ENCODE results near the gene EVA1B.

GRCh38 chr1:36305915-36306209, 17.6 kb downstream of the EVA1B start:
- TF ChIP-seq TEAD1 (CRISPR knock-in tag; IDR thresholded peaks at IDR 0.05): no peak
- TF ChIP-seq, protein P1, sequence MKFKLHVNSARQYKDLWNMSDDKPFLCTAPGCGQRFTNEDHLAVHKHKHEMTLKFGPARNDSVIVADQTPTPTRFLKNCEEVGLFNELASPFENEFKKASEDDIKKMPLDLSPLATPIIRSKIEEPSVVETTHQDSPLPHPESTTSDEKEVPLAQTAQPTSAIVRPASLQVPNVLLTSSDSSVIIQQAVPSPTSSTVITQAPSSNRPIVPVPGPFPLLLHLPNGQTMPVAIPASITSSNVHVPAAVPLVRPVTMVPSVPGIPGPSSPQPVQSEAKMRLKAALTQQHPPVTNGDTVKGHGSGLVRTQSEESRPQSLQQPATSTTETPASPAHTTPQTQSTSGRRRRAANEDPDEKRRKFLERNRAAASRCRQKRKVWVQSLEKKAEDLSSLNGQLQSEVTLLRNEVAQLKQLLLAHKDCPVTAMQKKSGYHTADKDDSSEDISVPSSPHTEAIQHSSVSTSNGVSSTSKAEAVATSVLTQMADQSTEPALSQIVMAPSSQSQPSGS (CRISPR knock-in tag; IDR thresholded peaks at IDR 0.05; ENCODE audit: borderline replicate concordance, low read depth): no peak
- TF ChIP-seq CTCF (IDR thresholded peaks at IDR 0.05): no peak
- TF ChIP-seq, protein P2, sequence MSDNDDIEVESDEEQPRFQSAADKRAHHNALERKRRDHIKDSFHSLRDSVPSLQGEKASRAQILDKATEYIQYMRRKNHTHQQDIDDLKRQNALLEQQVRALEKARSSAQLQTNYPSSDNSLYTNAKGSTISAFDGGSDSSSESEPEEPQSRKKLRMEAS (CRISPR knock-in tag; IDR thresholded peaks at IDR 0.05): no peak
- TF ChIP-seq, protein P3, sequence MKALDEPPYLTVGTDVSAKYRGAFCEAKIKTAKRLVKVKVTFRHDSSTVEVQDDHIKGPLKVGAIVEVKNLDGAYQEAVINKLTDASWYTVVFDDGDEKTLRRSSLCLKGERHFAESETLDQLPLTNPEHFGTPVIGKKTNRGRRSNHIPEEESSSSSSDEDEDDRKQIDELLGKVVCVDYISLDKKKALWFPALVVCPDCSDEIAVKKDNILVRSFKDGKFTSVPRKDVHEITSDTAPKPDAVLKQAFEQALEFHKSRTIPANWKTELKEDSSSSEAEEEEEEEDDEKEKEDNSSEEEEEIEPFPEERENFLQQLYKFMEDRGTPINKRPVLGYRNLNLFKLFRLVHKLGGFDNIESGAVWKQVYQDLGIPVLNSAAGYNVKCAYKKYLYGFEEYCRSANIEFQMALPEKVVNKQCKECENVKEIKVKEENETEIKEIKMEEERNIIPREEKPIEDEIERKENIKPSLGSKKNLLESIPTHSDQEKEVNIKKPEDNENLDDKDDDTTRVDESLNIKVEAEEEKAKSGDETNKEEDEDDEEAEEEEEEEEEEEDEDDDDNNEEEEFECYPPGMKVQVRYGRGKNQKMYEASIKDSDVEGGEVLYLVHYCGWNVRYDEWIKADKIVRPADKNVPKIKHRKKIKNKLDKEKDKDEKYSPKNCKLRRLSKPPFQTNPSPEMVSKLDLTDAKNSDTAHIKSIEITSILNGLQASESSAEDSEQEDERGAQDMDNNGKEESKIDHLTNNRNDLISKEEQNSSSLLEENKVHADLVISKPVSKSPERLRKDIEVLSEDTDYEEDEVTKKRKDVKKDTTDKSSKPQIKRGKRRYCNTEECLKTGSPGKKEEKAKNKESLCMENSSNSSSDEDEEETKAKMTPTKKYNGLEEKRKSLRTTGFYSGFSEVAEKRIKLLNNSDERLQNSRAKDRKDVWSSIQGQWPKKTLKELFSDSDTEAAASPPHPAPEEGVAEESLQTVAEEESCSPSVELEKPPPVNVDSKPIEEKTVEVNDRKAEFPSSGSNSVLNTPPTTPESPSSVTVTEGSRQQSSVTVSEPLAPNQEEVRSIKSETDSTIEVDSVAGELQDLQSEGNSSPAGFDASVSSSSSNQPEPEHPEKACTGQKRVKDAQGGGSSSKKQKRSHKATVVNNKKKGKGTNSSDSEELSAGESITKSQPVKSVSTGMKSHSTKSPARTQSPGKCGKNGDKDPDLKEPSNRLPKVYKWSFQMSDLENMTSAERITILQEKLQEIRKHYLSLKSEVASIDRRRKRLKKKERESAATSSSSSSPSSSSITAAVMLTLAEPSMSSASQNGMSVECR (CRISPR knock-in tag; IDR thresholded peaks at IDR 0.05; ENCODE audit: borderline replicate concordance): no peak
- TF ChIP-seq JUN (CRISPR knock-in tag; IDR thresholded peaks at IDR 0.05): no peak
- TF ChIP-seq ATF1 (CRISPR knock-in tag; IDR thresholded peaks at IDR 0.05): no peak

Data from WTC11 (cell line).